ENCODE results near the gene NFATC2. TPM values are rescaled to one million over a fixed set of nuclear protein-coding genes. Genes with fewer than 3 reads are reported as not detected.
A peak's percentile ranks its signal among the peaks of the same experiment; 100 is the strongest.

The NFATC2 gene
- total RNA-seq, 1 donor from 2014 or later = 1.9 TPM

DNA sequence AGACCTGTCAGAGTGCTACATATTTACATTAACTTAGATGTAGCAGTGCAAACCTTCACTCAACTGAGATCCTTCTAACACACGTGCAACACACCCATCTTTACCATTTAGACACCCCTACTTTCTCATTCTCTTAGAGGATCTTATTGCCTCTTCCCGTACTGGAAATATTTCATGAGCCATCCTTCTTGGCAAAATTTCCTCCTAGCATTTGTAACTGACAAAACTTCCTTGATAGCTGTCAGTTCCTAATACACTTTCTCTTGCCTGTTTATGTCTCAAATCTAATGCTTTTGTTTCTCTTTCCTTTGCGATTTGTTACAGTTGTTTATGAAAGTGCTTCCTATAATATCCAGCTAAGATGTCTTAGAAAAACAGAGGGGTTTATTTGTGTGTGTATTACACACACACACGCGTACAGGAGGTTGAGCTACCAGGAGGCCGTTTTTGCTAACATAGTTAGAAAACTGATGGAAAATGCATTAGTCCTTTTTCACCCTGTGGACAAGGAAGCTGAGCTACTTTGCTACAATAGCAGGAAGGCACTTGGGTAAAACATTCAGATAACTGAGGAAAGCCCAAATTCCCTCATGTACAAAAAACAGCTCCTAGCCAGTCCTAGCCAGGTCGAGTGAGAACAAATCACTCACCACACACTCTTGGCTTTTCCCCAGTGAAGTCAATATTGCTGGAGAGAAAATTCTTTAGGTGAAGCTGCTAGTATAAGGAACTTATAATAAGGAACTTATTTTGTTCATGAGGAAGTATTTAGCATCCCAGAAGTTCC lies 153.6 kb downstream of the NFATC2 start:
- no peak overlapping the region for H3K4me3 ChIP-seq (ENCODE audit: low read depth, low read length)
- no peak for DNase-seq (ENCODE audit: low read depth)
- TF ChIP-seq, protein P1, sequence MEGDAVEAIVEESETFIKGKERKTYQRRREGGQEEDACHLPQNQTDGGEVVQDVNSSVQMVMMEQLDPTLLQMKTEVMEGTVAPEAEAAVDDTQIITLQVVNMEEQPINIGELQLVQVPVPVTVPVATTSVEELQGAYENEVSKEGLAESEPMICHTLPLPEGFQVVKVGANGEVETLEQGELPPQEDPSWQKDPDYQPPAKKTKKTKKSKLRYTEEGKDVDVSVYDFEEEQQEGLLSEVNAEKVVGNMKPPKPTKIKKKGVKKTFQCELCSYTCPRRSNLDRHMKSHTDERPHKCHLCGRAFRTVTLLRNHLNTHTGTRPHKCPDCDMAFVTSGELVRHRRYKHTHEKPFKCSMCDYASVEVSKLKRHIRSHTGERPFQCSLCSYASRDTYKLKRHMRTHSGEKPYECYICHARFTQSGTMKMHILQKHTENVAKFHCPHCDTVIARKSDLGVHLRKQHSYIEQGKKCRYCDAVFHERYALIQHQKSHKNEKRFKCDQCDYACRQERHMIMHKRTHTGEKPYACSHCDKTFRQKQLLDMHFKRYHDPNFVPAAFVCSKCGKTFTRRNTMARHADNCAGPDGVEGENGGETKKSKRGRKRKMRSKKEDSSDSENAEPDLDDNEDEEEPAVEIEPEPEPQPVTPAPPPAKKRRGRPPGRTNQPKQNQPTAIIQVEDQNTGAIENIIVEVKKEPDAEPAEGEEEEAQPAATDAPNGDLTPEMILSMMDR (conservative IDR thresholded peaks at IDR 0.05; ENCODE audit: low read depth, low read length) = no peak

DNA sequence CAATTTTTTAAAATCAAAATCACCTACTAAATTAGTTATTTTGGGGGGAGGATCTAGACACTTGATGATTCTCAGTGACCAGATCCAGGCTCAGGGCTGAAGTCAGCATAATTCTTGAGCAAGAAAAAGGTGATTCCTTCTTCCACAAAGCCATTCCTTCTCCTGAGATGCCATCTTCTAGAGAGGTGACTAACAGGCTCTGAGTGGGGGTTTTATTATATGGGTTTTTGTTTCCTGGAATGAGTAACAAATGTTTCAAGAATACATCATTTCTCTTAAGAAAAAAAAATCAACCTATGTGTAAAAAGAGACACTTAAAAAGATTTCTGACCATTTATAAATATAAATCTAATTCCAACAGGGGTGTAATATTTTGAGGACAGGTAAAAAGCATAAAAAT lies 154.3 kb downstream of the NFATC2 start:
- TF ChIP-seq, protein P1 (conservative IDR thresholded peaks at IDR 0.05; ENCODE audit: low read depth, low read length) = no peak
- no peak for DNase-seq (ENCODE audit: low read depth)
- no peak overlapping the region for H3K4me3 ChIP-seq (ENCODE audit: low read depth, low read length)

DNA sequence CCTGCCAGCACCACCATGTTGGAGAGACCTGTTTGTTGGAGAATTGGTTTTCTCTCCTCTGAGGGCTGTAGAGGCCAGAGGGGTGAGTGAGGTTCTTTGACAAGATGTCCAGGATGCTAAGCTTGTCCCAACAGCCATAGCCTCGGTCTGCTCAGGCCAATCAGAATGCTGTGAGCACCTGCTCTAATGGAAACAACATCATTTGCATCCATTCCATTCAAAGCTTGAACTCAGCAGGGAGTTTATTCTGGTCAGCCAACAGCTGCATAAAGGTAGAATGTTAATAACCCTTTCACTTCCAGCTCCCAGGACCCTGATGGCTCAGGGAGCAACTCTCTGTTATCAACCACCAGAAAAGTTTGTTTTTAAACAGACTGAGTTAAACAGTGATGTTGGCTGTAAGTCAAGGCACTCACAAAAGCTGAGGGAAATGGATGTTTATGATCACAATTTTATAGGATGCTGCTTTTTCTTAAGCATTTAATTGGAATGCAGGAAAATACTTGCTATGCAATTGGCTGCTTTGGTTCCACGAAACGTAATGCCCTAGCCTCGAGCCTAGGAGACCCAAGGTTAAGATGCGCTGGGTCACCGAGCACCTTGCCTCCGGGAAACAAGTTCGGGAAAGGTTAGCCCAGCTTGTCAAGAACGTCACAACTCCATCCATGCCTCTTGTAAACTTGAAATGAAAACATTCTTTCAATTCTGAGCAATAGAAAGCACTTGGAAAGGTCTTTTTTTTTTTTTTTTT lies 155.2 kb downstream of the NFATC2 start:
- H3K4me3 ChIP-seq (ENCODE audit: low read depth, low read length) = no peak overlapping the region
- TF ChIP-seq, protein P1 (conservative IDR thresholded peaks at IDR 0.05; ENCODE audit: low read depth, low read length) = no peak
- no peak for DNase-seq (ENCODE audit: low read depth)

DNA sequence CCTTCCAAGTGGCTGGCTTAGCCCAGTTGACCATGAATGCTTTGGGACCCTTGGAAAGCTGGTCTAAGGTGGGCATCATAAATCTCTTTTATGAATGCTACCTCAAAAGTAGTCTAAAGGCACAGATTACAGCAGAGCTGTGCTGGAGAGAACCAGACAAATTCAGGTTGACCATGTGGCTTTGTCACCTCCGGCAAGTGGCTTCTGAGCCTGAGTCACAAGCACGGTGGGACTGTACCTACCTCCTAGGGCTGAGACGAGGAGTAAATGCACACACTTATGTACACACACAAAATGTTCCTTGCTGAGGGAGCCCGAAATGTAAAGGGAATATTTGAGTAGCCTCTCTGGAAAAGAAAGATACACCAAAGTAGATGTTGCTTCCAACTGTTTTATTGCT lies 155.9 kb downstream of the NFATC2 start:
- TF ChIP-seq, protein P1 (conservative IDR thresholded peaks at IDR 0.05; ENCODE audit: low read depth, low read length) = no peak
- no peak for DNase-seq (ENCODE audit: low read depth)
- no peak overlapping the region for H3K4me3 ChIP-seq (ENCODE audit: low read depth, low read length)

DNA sequence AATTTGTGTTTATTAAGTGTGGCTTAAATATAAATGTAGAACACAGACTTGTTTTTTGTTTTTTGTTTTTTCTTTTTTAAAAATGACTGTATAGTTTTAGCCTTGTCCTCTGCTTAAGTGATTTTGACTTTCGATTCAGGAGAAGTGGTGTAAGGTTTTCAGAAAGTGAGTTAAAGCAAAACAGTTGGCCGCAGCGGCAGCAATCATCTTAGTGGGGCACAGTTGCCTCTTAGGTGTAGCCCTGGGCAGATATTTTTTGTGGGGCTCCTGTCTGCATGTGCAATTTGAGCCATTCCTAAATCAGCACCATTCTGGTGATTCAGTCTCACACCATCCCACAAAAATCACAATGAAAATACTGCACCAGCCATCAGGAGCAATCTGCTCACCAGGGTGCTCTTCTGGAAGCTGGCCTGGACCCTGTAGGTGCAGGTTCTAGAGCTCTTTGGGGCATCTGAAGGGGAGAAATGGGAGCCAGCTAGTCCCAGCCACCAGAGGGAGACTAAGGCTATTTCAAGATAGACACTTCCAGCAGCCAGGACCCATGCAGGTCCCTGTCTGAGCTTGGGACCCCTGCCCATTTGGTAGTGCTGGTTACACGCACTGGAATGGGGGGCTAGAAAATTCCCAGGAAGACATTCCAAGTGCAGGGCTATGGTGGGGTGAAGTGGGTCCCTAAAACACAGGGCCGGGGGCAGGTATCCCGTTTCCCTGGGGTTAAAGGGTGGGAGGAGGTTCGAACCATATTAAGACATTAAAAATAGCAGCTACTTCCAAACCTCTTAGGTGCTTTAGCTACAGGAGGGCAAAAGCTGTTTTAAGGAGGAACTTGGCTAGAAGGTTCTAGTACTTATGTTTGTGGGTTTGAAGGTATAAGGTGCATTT lies 156.6 kb downstream of the NFATC2 start:
- TF ChIP-seq, protein P1 (conservative IDR thresholded peaks at IDR 0.05; ENCODE audit: low read depth, low read length) = peak; percentile 83
- no peak for DNase-seq (ENCODE audit: low read depth)
- H3K4me3 ChIP-seq (ENCODE audit: low read depth, low read length) = no peak overlapping the region

DNA sequence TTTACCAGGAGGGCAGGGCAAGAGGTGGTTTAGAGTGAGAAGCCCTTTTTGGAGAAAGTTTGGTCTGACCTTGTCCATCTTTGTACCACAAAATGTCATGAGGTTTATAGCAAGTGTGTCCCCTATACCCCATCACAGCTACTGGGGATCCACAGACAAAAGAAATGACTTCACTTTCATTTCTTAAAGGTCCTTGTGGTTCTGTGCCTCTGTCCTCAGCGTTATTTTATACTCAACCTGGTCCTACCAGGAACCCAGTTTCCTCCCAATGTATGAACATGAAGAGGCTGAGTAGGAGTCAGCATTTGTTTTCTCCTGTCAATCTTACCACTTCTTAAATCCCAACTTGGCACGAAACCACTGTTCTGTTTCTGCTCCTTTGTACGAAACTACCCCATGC lies 157.6 kb downstream of the NFATC2 start:
- TF ChIP-seq, protein P1 (conservative IDR thresholded peaks at IDR 0.05; ENCODE audit: low read depth, low read length) = no peak
- no peak for DNase-seq (ENCODE audit: low read depth)
- H3K4me3 ChIP-seq (ENCODE audit: low read depth, low read length) = no peak overlapping the region

All from epithelial cell of proximal tubule (primary cell).